Chondrocyte (in vitro differentiated cells): ENCODE results near the gene EML6. TPM values are rescaled to one million over a fixed set of nuclear protein-coding genes. Genes with fewer than 3 reads are reported as not detected.

Experiments used
- DNase-seq: peaks from one replicate; pipeline ENCODE4 v3.0.0; 2021; ENCODE audit warnings: mixed read lengths, low spot score
- H3K27ac Mint-ChIP-seq: one replicate; pipeline ENCODE4 v1.8.0; 2021; ENCODE audit warnings: mild to moderate bottlenecking, moderate library complexity, mixed read lengths; ENCODE audit not compliant: unreplicated experiment
- H3K27me3 Mint-ChIP-seq: 2 replicates; pipeline ENCODE4 v1.8.0; 2021; ENCODE audit warnings: low read depth, mixed read lengths
- H3K36me3 Mint-ChIP-seq: 2 replicates; pipeline ENCODE4 v1.8.0; 2021; ENCODE audit warnings: low read depth, mixed read lengths
- H3K4me1 Mint-ChIP-seq: 2 replicates; pipeline ENCODE4 v1.8.0; 2021; ENCODE audit warnings: low read depth, mild to moderate bottlenecking, mixed read lengths
- H3K4me3 Mint-ChIP-seq: one replicate; pipeline ENCODE4 v1.8.0; 2021; ENCODE audit warnings: mild to moderate bottlenecking, moderate library complexity, mixed read lengths; ENCODE audit not compliant: unreplicated experiment
- H3K9me3 Mint-ChIP-seq: 2 replicates; pipeline ENCODE4 v1.8.0; 2021; ENCODE audit warnings: low read depth, mixed read lengths
- CTCF ChIP-seq: fragments of 200-600 bp; sonication (generic); IDR thresholded peaks from 2 replicates; pipeline ENCODE4 v1.5.0; 2021; ENCODE audit warnings: antibody characterized with exemption, mild to moderate bottlenecking, moderate library complexity
- total RNA-seq: library from RNA; stranded (reverse); gene quantifications from 3 replicates; pipeline ENCODE4 v1.2.1, GENCODE V29; 2021

EML6 gene
- total RNA-seq, 1 donor from 2014 or later, result 1.1 TPM

DNA sequence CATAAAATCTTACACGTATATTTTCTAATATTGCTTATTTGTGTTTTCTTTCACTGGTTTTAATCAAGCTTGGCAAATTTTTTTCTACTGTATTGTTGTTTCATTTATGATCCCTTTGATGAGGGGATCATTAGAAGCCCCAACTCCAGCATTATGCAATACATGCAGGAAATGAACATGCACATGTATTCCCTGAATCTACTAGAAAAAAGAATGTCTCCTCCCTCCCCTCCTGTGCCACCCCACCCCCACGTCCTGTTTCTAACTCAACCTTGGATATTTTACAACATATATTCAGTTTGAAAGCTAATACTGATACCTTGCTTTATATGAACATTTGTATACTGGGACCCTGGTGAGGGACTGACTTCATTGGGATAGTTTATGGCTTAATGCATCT, 53.0 kb downstream of the EML6 start:
- Mint-ChIP-seq H3K36me3 (peaks cover 3% of the 10 kb centered on the region), H3K27ac (no peak overlapping the region), H3K9me3 (peaks cover 20% of the 10 kb centered on the region), H3K27me3 (no peaks in the 10 kb centered on the region), H3K4me1 (peaks cover 13% of the 10 kb centered on the region), H3K4me3 (no peak overlapping the region)
- no peak for DNase-seq
- TF ChIP-seq CTCF, result no peak

- Mint-ChIP-seq H3K4me1 (no peaks in the 10 kb centered on the region), H3K27ac (no peak overlapping the region), H3K4me3 (no peak overlapping the region)
Observed at GRCh38 chr2:54783349-54783748, 59.9 kb downstream of the EML6 start.

DNA sequence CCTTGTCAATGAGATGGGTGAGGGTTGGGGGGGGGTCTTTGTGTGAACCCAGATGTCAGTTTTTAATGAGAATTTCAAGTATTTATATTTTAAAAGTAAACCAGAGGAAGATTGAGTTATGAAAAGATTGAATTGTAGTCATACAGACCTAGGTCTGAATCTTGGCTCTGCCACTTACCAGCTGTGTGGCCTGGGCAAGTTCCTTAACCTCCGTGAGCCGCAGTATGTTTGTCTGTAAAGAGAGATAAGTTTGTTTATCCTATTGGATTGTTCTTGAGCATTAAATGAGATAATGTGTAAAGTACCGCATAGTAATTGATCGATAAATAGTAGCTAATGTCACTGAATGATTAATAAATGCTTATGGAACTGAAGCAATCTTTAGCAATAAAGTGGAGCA, 63.8 kb downstream of the EML6 start:
- Mint-ChIP-seq H3K27ac (no peak overlapping the region), H3K9me3 (no peaks in the 10 kb centered on the region), H3K36me3 (peaks cover 2% of the 10 kb centered on the region), H3K4me3 (no peak overlapping the region), H3K27me3 (peaks cover 1% of the 10 kb centered on the region), H3K4me1 (no peaks in the 10 kb centered on the region)
- TF ChIP-seq CTCF, result no peak
- no peak for DNase-seq

More at GRCh38 chr2:54783349-54783748, 59.9 kb downstream of the EML6 start:
- H3K9me3 Mint-ChIP-seq, result no peaks in the 10 kb centered on the region
- peaks cover 1% of the 10 kb centered on the region for H3K27me3 Mint-ChIP-seq
- TF ChIP-seq CTCF, result no peak
- peaks cover 2% of the 10 kb centered on the region for H3K36me3 Mint-ChIP-seq
- no peak for DNase-seq

GRCh38 chr2:54787755-54788366, 64.4 kb downstream of the EML6 start:
- no peak for DNase-seq
- H3K27me3 Mint-ChIP-seq, result peaks cover 1% of the 10 kb centered on the region
- H3K36me3 Mint-ChIP-seq, result peaks cover 2% of the 10 kb centered on the region
- no peak overlapping the region for H3K27ac Mint-ChIP-seq
- no peaks in the 10 kb centered on the region for H3K4me1 Mint-ChIP-seq
- TF ChIP-seq CTCF, result no peak
- no peaks in the 10 kb centered on the region for H3K9me3 Mint-ChIP-seq
- H3K4me3 Mint-ChIP-seq, result no peak overlapping the region

DNA sequence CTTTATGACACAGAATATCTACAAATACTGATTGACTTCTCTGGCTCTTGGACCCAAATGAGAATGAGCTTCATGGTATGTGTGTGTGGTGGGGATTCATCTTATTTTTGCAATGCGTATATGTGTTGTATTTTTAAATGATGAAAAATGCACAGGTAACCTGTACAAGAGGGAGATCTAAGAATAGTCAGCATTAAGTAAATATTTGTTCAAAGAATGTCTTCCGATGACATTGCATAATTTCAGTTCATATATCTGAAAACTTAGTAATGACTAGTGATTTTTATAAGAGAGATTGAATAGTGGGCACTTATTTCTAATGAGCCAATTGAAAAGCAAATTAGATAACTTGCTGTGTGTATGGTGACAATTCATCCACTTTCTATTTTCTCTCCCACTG, 66.4 kb downstream of the EML6 start:
- peaks cover 2% of the 10 kb centered on the region for H3K36me3 Mint-ChIP-seq
- H3K27ac Mint-ChIP-seq, result no peak overlapping the region
- peaks cover 1% of the 10 kb centered on the region for H3K27me3 Mint-ChIP-seq
- TF ChIP-seq CTCF, result no peak
- H3K9me3 Mint-ChIP-seq, result no peaks in the 10 kb centered on the region
- DNase-seq, result no peak
- no peak overlapping the region for H3K4me3 Mint-ChIP-seq
- no peaks in the 10 kb centered on the region for H3K4me1 Mint-ChIP-seq
